Astrocyte of the hippocampus (primary cell): Measurements from ENCODE around the gene FCRL4.
"Not testable (repeated sequence)": the region's sequence is repeated elsewhere in the genome, so short reads cannot be mapped to it uniquely, and the experiment has no call there.

Source experiments
- DNase-seq: peaks from one replicate; pipeline ENCODE4 v3.0.0; 2011; ENCODE audit warnings: low read depth, low spot score

The FCRL4 gene

DNA sequence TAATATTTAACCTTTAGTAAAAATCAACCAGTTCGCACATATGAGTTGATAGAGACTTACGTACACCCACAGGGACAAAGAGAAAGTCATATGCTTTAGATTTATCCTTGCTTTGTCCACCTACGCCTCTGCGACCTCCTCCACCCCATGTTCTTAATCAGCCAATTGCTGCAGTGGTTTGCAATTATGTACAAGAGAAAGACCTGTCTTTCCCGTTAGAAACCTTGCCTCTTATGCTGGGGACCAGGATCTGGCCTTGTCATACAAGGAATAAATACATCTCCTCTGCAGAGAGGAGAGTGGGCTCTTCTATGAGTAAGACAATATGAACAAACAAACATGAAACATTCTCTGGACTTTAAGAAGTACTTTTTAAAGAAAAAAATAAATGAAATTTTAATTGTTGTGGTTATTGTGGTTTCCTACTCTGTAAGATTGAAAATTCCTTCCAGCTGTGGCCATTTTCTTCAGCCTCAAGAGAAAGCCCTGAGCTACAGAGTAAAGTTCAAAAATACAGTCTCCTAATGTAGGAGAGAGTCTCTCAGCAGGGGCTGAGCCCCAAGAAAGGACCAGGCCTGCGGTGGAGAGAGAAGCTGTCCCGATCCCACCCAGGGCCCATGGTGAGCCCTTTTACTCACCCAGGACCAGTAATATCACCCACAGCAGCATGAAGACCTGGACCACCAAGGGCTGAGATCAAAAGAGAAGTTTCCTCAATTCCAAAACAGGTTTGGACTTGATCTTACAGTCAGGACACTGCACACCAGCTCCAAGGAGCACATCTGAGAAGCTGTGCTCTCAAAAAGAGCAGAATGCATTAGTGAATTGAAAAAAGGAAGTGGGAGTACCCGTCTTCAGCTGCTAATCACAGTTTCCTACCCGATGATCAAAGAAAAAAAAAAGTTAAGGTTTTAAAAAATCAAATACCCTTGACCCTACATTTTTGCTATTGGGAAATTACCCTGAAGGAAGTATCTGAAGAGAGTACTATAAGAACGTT, 45.9 kb downstream of the FCRL4 start, which contains the start of gene FCRL5:
TSS of gene FCRL5 (minus strand) at position 822 of the 1,000 bp plus-strand sequence. CDS start at position 669, 153 bp downstream.
- DNase-seq = no peak

DNA sequence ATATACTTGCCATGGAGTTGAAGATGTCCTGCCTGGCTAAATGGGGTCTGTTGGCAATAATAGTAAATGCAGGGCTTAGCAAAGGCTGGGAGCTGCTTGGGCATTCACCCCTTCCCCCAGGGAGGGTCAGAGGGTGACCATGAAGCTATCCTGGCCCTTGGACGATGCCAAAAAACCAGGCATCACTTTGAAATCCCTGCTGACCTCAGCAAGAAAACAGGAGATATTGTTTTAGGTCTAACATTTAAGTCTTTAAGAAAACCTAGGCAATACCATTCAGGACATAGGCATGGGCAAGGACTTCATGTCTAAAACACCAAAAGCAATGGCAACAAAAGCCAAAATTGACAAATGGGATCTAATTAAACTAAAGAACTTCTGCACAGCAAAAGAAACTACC, 49.8 kb downstream of the FCRL4 start:
- DNase-seq = not testable (repeated sequence)

DNA sequence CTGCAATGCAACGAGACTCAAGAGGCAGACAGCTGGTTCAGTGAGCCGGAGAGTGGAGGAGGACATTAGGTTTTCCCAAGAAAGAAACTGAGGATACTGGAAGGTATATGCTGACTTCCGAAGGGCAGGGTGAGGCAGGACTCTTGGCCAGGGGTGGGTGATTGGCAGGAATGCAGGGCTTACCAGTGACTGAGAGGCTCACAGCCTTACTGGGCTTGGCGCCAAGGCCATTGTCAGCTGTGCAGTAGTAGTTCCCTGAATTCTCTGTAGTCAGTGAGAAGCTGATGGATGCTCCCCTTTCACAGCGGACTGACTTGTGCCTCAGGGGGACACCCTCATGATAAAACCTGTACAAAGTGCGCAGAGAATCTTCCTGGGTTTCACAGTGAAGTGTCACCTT, 55.2 kb downstream of the FCRL4 start:
- DNase-seq = no peak

DNA sequence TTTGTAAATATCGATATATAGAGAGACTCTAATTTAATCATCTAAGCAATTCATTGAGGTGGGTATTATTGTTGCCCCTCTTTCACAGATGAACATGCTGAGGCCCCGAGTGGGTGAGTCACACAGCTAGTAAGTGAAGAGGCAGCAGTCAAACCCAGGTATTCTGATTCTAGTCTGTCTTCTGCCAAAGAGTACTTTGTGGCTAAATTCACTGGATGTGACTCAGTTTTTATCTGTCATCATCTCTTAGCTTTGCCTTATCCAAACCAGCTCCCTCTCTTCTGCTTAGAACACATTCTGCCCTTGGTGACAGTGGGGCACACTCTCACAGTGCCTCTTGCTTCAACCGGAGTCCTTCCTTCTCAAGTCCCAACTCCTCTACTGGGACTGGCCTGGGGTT, 57.0 kb downstream of the FCRL4 start:
- DNase-seq = no peak

DNA sequence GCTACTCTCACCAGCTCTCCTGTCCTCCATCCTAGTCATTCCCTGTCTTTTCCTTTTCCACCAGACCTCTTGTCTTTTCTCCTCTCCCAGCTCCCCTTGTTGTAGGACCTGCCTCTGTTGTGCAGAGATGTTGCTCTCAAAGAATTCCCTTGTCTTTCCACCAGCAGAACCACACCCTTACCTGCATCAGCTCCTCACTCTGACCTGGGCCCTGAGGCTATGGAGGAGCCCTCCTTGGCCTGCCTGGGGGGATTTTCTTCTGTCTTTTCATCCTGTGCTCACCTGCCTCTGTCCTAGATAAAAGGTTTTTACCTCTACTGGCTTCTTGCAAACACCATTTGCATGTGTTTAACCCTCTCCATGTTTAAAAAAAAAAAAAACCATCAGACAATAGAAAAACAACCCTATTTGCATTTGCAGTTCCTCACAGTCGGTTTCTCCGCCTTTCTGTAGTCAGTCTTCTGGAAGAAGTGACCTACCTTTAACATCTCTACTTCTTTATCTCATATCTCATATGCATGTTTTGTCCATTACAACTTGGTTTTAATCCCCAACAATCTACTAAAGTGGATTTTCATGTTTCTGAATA, 57.6 kb downstream of the FCRL4 start:
- no peak for DNase-seq

DNA sequence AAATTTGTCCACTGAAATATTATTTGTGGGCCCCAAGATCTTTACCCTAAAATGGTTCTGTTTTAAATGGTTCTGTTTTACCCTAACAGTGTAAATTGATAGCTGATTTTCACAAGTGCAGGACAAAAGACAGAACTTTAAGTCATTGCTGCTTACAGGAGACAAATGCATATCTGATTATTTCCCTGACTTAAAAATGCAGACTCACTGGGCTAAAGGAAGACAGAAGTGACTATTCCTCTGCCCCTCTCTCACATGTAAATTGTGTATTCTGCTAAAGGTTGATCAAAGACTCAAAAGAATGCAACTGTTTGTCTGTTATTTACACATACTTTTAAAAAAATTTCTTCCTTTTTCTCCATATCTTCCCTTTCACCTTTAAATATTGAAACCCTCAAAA, 58.3 kb downstream of the FCRL4 start:
- no peak for DNase-seq

DNA sequence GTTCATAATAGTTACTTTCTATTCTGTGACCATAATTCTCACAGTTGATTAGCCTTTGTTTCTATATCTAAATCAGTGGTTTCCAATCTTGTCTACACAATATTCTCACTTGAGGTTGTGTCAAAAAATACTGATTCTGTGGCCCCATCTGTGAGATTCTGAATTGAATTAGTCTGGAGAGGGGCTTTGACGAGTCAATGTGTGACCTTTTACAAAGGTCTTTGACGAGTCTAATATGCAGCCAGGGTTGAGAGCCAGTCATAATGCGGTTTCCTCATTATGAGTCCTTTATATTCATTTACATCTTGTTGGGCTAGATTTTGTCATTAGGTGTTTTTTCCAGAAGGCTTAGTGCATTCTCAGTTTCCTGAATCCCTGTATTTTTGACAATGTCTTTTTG, 65.3 kb downstream of the FCRL4 start:
- DNase-seq = no peak

DNA sequence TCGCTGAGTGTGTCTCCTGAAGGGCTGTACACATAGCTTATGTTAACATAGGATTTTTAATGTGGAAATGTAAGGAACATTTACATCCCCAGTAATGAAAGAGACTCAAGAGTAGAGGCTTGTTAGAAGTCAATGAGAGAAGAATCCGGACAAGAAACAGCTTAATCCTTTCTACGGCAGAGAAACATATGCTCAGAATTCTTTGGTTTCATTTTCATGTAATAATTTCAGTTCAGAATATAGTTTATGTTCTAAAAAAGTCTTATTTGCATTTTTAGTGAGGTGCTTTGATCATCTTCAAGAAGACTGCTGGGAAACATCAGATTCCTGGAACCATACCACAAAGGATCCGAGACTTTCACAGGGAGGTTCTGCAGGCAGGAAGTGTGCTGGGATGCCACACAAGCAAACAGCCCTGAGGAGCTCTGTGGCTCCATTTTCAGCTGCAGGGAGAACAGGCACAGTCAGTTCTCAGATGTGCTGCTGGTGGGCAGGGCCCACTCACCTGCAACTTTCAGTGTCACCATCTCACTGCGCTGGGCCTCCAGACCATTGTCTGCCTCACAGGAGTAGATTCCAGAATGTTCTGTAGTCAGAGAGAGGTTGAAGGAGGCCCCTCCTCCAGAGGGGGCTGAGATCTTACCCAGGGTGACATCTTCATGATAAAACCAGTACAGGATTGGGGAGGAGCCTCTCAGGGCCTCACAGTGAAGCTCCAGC, 74.0 kb downstream of the FCRL4 start:
- no peak for DNase-seq
